ENCODE data around the gene NR1D2. TPM values are rescaled to one million over a fixed set of nuclear protein-coding genes. Genes with fewer than 3 reads are reported as not detected.

Gene NR1D2
- total and polyA plus RNA-seq, 2 experiments from 2014 or later: 6.6 to 20.7 TPM

- no peak for TF ChIP-seq CREB1 (CRISPR knock-in tag; IDR thresholded peaks at IDR 0.05; ENCODE audit: low read depth)
These were observed 39.8 kb downstream of the NR1D2 start (continued) for GRCh38 chr3:23984934-23985333.

- Histone ChIP-seq H3F3A (replicated peaks; ENCODE audit: low read depth) (no peaks in the 10 kb centered on the region), H3K4me2 (no peak overlapping the region), H4K20me1 (replicated peaks; ENCODE audit: insufficient read depth) (no peaks in the 10 kb centered on the region), H3K4me3 (no peak overlapping the region), H3K9me2 (ENCODE audit: insufficient read depth) (no peaks in the 10 kb centered on the region; the same call in 1 of the 2 replicates), H3K36me3 (ENCODE audit: insufficient read depth) (no peaks in the 10 kb centered on the region), H3K27me3 (ENCODE audit: insufficient read depth) (no peaks in the 10 kb centered on the region), H3K79me2 (replicated peaks; ENCODE audit: insufficient read depth) (no peaks in the 10 kb centered on the region), H3K27ac (ENCODE audit: low read depth) (no peak overlapping the region), H3K4me1 (ENCODE audit: insufficient read depth) (no peaks in the 10 kb centered on the region), H2AFZ (no peak overlapping the region)
- TF ChIP-seq JUNB (IDR thresholded peaks at IDR 0.05; ENCODE audit: unreplicated experiment) (no peak), EZH2 (IDR thresholded peaks at IDR 0.05; ENCODE audit: low read depth, unreplicated experiment) (no peak), STAT1 (IDR thresholded peaks at IDR 0.05; ENCODE audit: unreplicated experiment) (no peak), EZH2phosphoT487 (IDR thresholded peaks at IDR 0.05; ENCODE audit: unreplicated experiment) (no peak), ZNF331 (CRISPR knock-in tag; IDR thresholded peaks at IDR 0.05; ENCODE audit: low read depth) (no peak), NANOG (IDR thresholded peaks at IDR 0.05; ENCODE audit: borderline replicate concordance) (no peak), CREB1 (CRISPR knock-in tag; IDR thresholded peaks at IDR 0.05; ENCODE audit: low read depth) (no peak)
- ATAC-seq (no peak), DNase-seq (ENCODE audit: low spot score) (no peak)
- no peak overlapping the region for H3K4me3 Mint-ChIP-seq
- peaks cover 7% of the 10 kb centered on the region; the same call in 2 of the 3 replicates for H3K9me3 Mint-ChIP-seq
- peaks cover 6% of the 10 kb centered on the region for H3K27me3 Mint-ChIP-seq (ENCODE audit: insufficient read depth, low read depth, poor library complexity)
- no peak overlapping the region for H3K27ac Mint-ChIP-seq
- H3K4me1 Mint-ChIP-seq: no peaks in the 10 kb centered on the region; the same call in 2 of the 3 replicates
- peaks cover 12% of the 10 kb centered on the region for H3K36me3 Mint-ChIP-seq (ENCODE audit: low read depth)
These were observed 40.9 kb downstream of the NR1D2 start for GRCh38 chr3:23985747-23986544.

- Histone ChIP-seq H3K4me2 (no peak overlapping the region), H2AFZ (no peak overlapping the region), H3K36me3 (ENCODE audit: insufficient read depth) (no peaks in the 10 kb centered on the region), H3K27me3 (ENCODE audit: insufficient read depth) (no peaks in the 10 kb centered on the region), H3K27ac (ENCODE audit: low read depth) (no peak overlapping the region), H3K79me2 (replicated peaks; ENCODE audit: insufficient read depth) (no peaks in the 10 kb centered on the region), H4K20me1 (replicated peaks; ENCODE audit: insufficient read depth) (no peaks in the 10 kb centered on the region), H3K9me2 (ENCODE audit: insufficient read depth) (no peaks in the 10 kb centered on the region; the same call in 1 of the 2 replicates), H3F3A (replicated peaks; ENCODE audit: low read depth) (no peaks in the 10 kb centered on the region), H3K4me1 (ENCODE audit: insufficient read depth) (peaks cover 6% of the 10 kb centered on the region; the same call in 1 of the 2 replicates), H3K4me3 (no peak overlapping the region)
- DNase-seq (ENCODE audit: low spot score) (no peak), ATAC-seq (no peak)
- no peak for TF ChIP-seq EZH2 (IDR thresholded peaks at IDR 0.05; ENCODE audit: low read depth, unreplicated experiment)
- TF ChIP-seq ZNF462 (CRISPR knock-in tag; IDR thresholded peaks at IDR 0.05): no peak
- TF ChIP-seq ZNF114 (CRISPR knock-in tag; IDR thresholded peaks at IDR 0.05): no peak
- TF ChIP-seq JUNB (IDR thresholded peaks at IDR 0.05; ENCODE audit: unreplicated experiment): no peak
- TF ChIP-seq STAT1 (IDR thresholded peaks at IDR 0.05; ENCODE audit: unreplicated experiment): no peak
- no peak for TF ChIP-seq POLR2AphosphoS5 (IDR thresholded peaks at IDR 0.05; ENCODE audit: low read depth)
- TF ChIP-seq ZNF331 (CRISPR knock-in tag; IDR thresholded peaks at IDR 0.05; ENCODE audit: low read depth): no peak
- no peak for TF ChIP-seq CTCF (conservative IDR thresholded peaks at IDR 0.05; ENCODE audit: low read depth in 2 of 2)
- no peak for TF ChIP-seq CREB1 (CRISPR knock-in tag; IDR thresholded peaks at IDR 0.05; ENCODE audit: low read depth)
- H3K36me3 Mint-ChIP-seq (ENCODE audit: low read depth): no peaks in the 10 kb centered on the region; the same call in 2 of the 3 replicates
- no peaks in the 10 kb centered on the region for H3K9me3 Mint-ChIP-seq
- no peak overlapping the region for H3K27ac Mint-ChIP-seq
- H3K4me3 Mint-ChIP-seq: no peak overlapping the region
- H3K4me1 Mint-ChIP-seq: peaks cover 7% of the 10 kb centered on the region; the same call in 2 of the 3 replicates
- H3K27me3 Mint-ChIP-seq (ENCODE audit: insufficient read depth, low read depth, poor library complexity): peaks cover 4% of the 10 kb centered on the region
These were observed 42.3 kb downstream of the NR1D2 start for GRCh38 chr3:23987356-23987755.
